NCI-H2107 (cell line): Measurements from ENCODE around the gene CD3E.
A peak's percentile ranks its signal among the peaks of the same experiment; 100 is the strongest.

Source experiments
- DNase-seq: peaks from one replicate; lab custom pipeline; 2025; lab: John Stamatoyannopoulos, UW

Gene CD3E

DNA sequence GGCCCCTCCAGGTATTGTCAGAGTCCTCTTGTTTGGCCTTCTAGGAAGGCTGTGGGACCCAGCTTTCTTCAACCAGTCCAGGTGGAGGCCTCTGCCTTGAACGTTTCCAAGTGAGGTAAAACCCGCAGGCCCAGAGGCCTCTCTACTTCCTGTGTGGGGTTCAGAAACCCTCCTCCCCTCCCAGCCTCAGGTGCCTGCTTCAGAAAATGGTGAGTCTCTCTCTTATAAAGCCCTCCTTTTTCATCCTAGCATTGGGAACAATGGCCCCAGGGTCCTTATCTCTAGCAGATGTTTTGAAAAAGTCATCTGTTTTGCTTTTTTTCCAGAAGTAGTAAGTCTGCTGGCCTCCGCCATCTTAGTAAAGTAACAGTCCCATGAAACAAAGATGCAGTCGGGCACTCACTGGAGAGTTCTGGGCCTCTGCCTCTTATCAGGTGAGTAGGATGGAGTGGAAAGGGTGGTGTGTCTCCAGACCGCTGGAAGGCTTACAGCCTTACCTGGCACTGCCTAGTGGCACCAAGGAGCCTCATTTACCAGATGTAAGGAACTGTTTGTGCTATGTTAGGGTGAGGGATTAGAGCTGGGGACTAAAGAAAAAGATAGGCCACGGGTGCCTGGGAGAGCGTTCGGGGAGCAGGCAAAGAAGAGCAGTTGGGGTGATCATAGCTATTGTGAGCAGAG, at the start of gene CD3E:
Gene CD3E (plus strand): TSS at position 163 of the 681 bp plus-strand sequence. CDS start 223 bp downstream, at position 386.
- no peak for DNase-seq

DNA sequence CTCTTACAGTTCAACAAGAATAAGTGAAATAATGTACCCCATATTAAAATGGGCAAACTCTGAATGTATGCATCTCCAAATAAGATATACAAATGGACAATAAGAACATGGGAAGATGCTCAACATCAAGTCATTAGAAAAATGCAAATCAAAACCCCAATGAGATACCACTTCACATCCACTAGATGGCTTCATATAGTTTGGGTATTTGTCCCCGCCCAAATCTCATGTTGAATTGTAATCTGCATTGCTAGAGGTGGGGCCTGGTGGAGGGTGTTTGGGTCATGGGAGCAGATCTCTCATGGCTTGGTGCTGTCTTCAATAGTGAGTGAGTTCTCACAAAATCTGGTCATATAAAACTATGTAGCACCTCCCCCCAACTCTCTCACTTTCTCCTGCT, 46.1 kb upstream of the CD3E start:
- DNase-seq: no peak

- DNase-seq: no peak
Observed at GRCh38 chr11:118259138-118259537, 45.4 kb upstream of the CD3E start.

- DNase-seq: no peak
Observed at GRCh38 chr11:118260353-118260752, 44.2 kb upstream of the CD3E start.

DNA sequence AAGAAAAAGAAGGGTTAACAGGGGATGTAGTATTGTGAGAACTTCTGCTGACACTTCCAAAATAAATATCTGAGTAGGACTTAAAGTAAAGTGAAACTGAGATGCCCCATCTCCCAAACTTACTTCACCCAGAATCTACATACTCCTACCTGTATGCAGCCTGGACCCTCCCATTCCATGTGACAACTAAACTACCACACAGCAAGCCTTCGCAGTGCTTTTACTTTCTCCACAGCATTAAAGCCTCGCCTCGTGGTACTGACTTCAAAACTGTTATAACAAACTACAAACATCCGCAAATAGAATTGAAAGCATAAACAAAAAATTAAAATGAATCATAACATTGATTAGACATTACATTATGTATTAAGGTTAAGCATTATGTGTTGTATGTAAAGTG, 41.4 kb upstream of the CD3E start:
- no peak for DNase-seq

DNA sequence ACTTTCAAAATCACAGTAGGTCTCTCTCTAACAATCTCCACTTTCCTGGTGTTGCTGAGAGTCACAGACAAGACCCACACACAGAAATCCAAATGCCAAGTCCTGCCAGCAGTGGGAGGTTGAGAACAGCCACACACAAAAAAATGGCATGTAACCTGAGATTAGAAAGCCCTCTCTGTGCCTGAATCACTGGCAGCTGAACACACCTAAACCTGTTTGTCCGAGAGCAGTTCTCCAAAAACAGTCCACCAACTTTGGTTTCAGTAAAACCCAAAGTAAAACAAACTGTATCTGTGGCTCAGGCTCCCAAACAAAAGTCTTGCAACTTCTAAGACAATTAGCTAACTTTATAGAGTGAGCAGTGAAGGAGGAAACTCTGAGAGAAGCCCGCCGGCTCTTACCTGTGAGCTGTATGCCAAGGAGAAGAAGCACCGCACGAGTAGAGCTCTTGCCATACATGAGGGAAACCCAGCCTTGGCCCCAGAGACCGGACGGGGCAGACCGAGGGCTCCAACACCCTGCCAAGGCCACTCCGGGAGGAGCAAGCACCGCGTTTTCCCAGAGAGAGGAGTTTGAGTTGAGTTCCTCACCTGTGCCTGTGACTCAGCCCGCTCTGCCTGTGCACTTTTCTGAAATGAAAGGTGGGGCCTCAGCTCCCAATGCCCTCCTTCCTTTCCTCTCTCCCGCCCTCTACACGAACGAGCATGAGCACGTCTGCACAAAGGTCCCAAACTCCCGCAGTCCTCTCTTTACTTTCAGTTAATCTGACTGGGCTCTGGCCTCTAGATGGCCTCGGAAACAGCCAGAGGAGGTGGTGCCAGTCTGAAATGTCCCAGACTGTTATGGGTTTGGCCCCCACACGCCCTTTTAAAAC, 40.6 kb upstream of the CD3E start, which contains the start of gene MPZL2:
Gene MPZL2 (minus strand): TSS at position 603 of the 874 bp plus-strand sequence. CDS start 144 bp downstream, at position 459.
- DNase-seq: peak; percentile 28

DNA sequence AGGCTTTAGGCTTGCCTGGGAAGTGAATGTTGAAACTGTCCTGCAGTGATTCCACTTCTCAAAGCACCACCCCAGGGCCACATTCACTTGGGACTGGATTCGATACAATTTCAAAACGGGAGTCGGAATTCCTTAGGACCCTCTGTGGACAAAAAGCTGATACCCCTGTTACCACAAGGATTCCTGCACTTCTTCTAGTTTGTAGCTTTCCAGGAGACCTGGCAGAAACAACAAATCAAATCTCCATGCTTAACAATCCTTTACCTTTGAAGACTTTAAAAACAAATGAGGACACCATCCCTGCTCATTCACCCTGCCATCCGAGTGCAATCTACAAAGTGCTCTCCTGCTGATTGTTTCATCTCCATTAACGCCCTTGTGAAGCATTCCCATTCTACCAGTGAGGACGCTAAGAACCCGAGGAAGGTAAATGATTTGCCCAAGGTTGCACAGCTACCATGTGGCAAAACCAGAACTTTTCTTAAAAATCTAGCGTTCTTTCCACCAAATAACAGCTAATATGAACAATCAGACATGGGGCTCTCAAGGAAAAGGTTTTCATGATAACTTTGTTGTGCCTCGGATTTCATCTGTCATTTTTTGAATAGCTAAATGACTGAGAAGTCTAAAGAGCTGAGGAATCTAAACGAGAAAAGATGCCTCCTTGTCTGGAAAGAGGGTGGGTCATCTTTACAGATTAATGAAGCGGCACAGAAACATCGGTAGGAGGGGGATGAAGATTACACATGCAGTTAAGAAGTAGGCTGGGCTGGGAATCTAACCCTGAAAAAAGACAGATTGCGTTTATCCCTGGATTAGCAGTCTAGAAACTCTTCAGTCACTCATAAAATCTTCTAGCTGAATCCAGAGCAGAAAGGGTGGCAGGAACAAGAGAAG, 39.7 kb upstream of the CD3E start:
- no peak for DNase-seq

DNA sequence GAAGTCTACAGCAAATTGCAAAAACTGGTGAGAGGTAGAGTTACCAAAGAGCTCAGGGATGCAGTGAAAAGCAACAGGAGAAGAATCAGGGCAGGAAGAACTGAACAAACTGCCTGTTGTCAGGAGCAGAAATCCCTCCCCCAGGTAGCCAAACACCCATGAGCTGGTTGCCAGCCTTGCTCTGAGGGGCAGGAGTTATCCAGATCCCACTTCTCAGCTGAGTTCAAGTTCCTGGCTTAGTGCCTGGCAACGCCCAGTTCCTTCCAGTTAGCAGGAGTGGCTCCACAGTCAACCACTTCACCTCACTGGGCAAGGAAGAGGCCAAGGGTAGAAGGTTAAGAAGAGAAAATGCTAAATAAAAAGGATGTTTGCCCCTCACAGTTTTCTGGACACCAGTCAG, 38.6 kb upstream of the CD3E start:
- DNase-seq: no peak

- DNase-seq: no peak
Observed at GRCh38 chr11:118267486-118267885, 37.0 kb upstream of the CD3E start.

DNA sequence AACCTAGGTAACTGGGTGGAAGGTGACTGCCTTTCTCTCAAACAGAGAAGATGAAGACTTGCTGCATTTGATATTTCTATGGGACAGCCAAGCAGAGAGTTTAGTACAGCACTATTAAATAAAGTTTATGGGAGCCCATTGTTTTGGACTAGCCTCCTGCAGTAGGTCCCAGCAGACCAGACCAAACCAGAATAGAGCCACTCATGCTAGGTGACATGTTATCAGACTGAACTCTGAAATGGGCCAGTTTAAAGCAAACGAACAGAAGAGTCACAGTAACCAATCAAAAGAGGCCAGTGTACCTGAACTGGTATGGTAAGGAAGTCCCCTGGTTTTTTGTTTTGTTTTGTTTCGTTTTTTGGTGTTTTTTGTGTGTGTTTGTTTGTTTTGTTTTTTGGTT, 32.5 kb upstream of the CD3E start:
- no peak for DNase-seq

- DNase-seq: no peak
Observed at GRCh38 chr11:118274186-118274585, 30.3 kb upstream of the CD3E start.

DNA sequence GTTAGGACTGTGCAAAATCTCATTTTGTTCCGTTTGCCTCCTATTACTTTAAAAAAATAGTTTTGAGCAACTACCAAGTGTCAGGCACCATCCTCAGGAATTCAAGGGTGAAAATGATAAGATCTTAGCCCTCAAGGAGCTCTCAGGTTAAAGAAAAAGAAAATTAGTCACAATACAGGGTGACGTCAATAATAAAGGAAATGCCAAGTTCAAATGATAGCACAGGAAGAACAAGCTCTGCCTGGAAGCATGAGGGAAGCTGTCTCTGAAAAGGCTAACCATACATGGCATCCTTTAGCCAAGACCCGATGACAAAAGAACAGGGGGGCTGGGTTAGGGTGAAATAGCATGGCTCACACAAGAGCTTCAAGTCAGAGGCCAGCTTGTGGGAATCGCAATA, 29.4 kb upstream of the CD3E start:
- no peak for DNase-seq

GRCh38 chr11:118276422-118276821, 28.1 kb upstream of the CD3E start:
- no peak for DNase-seq

- no peak for DNase-seq
Observed at GRCh38 chr11:118277312-118277711, 27.2 kb upstream of the CD3E start.

GRCh38 chr11:118281284-118281683, 23.2 kb upstream of the CD3E start:
- no peak for DNase-seq

- no peak for DNase-seq
Observed at GRCh38 chr11:118282606-118283005, 21.9 kb upstream of the CD3E start.

DNA sequence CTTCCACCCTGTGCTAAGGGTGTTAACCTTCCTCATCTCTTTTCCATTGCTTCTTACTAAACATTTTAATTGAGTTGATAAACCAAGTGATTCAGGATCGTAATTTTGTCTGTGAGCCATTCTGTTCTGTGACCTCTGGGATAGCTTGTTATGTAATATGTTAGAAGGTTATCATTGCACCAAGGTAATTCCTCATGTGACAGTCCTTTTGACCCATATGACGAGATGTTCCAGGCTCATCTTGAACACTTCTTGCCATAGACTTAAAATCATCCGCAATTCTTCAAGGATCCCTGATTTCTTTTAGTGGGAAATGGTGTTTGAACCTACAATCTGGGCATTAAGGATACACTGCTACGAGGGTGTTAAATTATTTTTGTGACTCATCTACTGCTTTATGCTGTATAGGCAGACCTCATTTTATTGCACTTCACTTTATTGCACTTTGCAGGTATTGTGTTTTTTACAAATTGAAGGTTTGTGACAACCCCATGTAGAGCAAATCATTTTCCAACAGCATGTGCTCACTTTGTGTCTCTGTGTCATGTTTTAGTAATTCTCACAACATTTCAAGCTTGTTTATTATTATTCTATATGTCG, 21.4 kb upstream of the CD3E start:
- DNase-seq: no peak

DNA sequence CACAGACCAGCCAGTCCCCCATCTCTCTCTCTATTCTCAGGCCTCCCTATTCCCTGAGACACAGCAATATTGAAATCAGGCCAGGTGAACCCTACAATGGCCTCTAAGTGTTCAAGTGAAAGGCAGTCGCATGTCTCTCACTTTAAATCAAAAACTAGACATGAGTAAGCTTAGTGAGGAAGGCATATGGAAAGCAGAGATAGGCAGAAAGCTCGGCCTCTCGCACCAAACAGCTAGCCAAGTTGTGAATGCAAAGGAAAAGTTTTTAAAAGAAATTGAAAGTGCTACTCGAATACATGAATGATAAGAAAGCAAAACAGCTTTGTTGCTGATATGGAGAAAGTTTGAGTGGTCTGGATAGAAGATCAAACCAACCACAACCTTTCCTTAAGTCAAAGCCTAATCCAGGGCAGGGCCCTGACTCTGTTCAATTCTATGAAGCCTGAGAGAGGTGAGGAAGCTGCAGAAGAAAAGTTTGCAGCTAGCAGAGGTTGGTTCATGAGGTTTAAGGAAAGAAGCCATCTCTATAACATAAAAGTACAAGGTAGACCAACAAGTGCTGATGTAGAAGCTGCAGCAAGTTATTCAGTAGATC, 20.7 kb upstream of the CD3E start:
- no peak for DNase-seq

- no peak for DNase-seq
Observed at GRCh38 chr11:118286545-118286944, 18.0 kb upstream of the CD3E start.

GRCh38 chr11:118287006-118287405, 17.5 kb upstream of the CD3E start:
- DNase-seq: no peak

DNA sequence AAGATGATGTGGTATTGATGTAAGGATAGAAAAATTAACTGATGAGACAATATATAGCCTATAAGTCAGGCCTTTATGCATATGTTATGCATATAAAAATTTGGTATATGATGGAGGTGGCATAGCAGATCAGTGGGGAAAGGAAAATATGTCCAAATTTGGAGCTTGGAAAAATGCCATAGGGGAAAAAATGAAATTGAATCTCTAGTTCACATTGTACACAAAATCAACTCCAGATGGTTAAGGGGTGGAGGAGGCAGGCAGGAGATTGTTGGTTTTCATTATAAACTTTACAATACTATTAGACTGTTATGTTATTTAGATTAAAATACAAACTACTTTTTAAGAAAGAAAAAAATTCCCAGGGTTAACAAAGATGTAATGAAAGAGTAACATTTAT, 15.1 kb upstream of the CD3E start:
- DNase-seq: no peak
